ENCODE data around the gene CNNM3. TPM values are rescaled to one million over a fixed set of nuclear protein-coding genes. Genes with fewer than 3 reads are reported as not detected.

Gene CNNM3
- total RNA-seq, 1 donor from 2014 or later: 27.5 TPM

GRCh38 chr2:96880891-96881273 is 64.8 kb downstream of the CNNM3 start:
- Mint-ChIP-seq H3K9me3 (no peaks in the 10 kb centered on the region), H3K27ac (peak overlapping the region; percentile 81), H3K4me1 (peaks cover 56% of the 10 kb centered on the region), H3K27me3 (ENCODE audit: low read depth) (no peaks in the 10 kb centered on the region), H3K4me3 (peak overlapping the region; percentile 25), H3K36me3 (no peaks in the 10 kb centered on the region)
- no peak for DNase-seq (ENCODE audit: low spot score in 2 of 2, unreplicated experiment in 2 of 2)
- no peak for TF ChIP-seq CTCF (IDR thresholded peaks at IDR 0.05; ENCODE audit: unreplicated experiment)

- H3K4me1 Mint-ChIP-seq: peaks cover 55% of the 10 kb centered on the region
- no peak for DNase-seq (ENCODE audit: low spot score in 2 of 2, unreplicated experiment in 2 of 2)
- H3K27ac Mint-ChIP-seq: peak overlapping the region; percentile 81
- no peaks in the 10 kb centered on the region for H3K27me3 Mint-ChIP-seq (ENCODE audit: low read depth)
- H3K4me3 Mint-ChIP-seq: peak overlapping the region; percentile 25
- no peak for TF ChIP-seq CTCF (IDR thresholded peaks at IDR 0.05; ENCODE audit: unreplicated experiment)
- no peaks in the 10 kb centered on the region for H3K9me3 Mint-ChIP-seq
- no peaks in the 10 kb centered on the region for H3K36me3 Mint-ChIP-seq
These were observed 65.5 kb downstream of the CNNM3 start for GRCh38 chr2:96881349-96882195.

GRCh38 chr2:96882230-96882629 is 66.2 kb downstream of the CNNM3 start:
- Mint-ChIP-seq H3K4me3 (no peak overlapping the region), H3K36me3 (no peaks in the 10 kb centered on the region), H3K9me3 (no peaks in the 10 kb centered on the region), H3K27ac (peak overlapping the region; percentile 82), H3K27me3 (ENCODE audit: low read depth) (no peaks in the 10 kb centered on the region), H3K4me1 (peaks cover 57% of the 10 kb centered on the region)
- DNase-seq (ENCODE audit: low spot score in 2 of 2, unreplicated experiment in 2 of 2): no peak
- TF ChIP-seq CTCF (IDR thresholded peaks at IDR 0.05; ENCODE audit: unreplicated experiment): no peak

GRCh38 chr2:96882906-96883305 is 66.8 kb downstream of the CNNM3 start:
- H3K4me1 Mint-ChIP-seq: peaks cover 62% of the 10 kb centered on the region
- H3K27me3 Mint-ChIP-seq (ENCODE audit: low read depth): no peaks in the 10 kb centered on the region
- no peak overlapping the region for H3K4me3 Mint-ChIP-seq
- TF ChIP-seq CTCF (IDR thresholded peaks at IDR 0.05; ENCODE audit: unreplicated experiment): no peak
- DNase-seq (ENCODE audit: low spot score in 2 of 2, unreplicated experiment in 2 of 2): no peak
- H3K36me3 Mint-ChIP-seq: no peaks in the 10 kb centered on the region
- no peaks in the 10 kb centered on the region for H3K9me3 Mint-ChIP-seq
- no peak overlapping the region for H3K27ac Mint-ChIP-seq

GRCh38 chr2:96883306-96883705 is 67.2 kb downstream of the CNNM3 start:
- no peak for TF ChIP-seq CTCF (IDR thresholded peaks at IDR 0.05; ENCODE audit: unreplicated experiment)
- H3K9me3 Mint-ChIP-seq: no peaks in the 10 kb centered on the region
- no peak overlapping the region for H3K27ac Mint-ChIP-seq
- no peaks in the 10 kb centered on the region for H3K27me3 Mint-ChIP-seq (ENCODE audit: low read depth)
- no peak overlapping the region for H3K4me3 Mint-ChIP-seq
- no peak for DNase-seq (ENCODE audit: low spot score in 2 of 2, unreplicated experiment in 2 of 2)
- H3K36me3 Mint-ChIP-seq: no peaks in the 10 kb centered on the region
- H3K4me1 Mint-ChIP-seq: peaks cover 62% of the 10 kb centered on the region

Small RNA genes within 50 kb of the gene (microRNA-seq; reads per million reads assigned to microRNA genes)
- 7.9 reads per million, percentile 27 among the genes with 10 or more reads in this experiment for gene MIR3127

Other genes with a start within 250 kb of the CNNM3 start
- gene KANSL3, start 178.0 kb upstream of the CNNM3 start, total RNA-seq: 66.0 to 70.2 TPM (median 68.1 TPM) in 3 replicates
- gene FER1L5, start 173.5 kb upstream of the CNNM3 start, total RNA-seq: 0.91 to 1.4 TPM (median 1.1 TPM) in 3 replicates
- gene LMAN2L, start 76.2 kb upstream of the CNNM3 start, total RNA-seq: 30.5 to 33.3 TPM (median 31.4 TPM) in 3 replicates
- 19.9 to 22.0 TPM (median 20.0 TPM) in 3 replicates for gene CNNM4, start 55.4 kb upstream of the CNNM3 start, total RNA-seq
- gene ANKRD23, start 27.8 kb downstream of the CNNM3 start, total RNA-seq: 10.1 to 12.5 TPM (median 12.5 TPM) in 3 replicates
- 15.9 to 17.6 TPM (median 17.4 TPM) in 3 replicates for gene ANKRD39, start 41.7 kb downstream of the CNNM3 start, total RNA-seq
- 98.6 to 103 TPM (median 102 TPM) in 3 replicates for gene SEMA4C, start 53.8 kb downstream of the CNNM3 start, total RNA-seq
- gene FAM178B, start 170.3 kb downstream of the CNNM3 start, total RNA-seq: 1.1 to 1.6 TPM (median 1.5 TPM) in 3 replicates

Measured in mesothelial cell of epicardium (in vitro differentiated cells).